DMS114 treated with DMSO at 0.1 percent for 48 hours (cell line): ENCODE measurements around the gene MLXIP.
"Not testable (repeated sequence)": the region's sequence is repeated elsewhere in the genome, so short reads cannot be mapped to it uniquely, and the experiment has no call there.

Source experiments
- DNase-seq: peaks from one replicate; lab custom pipeline; 2025; ENCODE audit not compliant: unreplicated experiment; lab: John Stamatoyannopoulos, UW

The MLXIP gene

GRCh38 chr12:122176473-122176872 is 97.9 kb downstream of the MLXIP start:
- not testable (repeated sequence) for DNase-seq

DNA sequence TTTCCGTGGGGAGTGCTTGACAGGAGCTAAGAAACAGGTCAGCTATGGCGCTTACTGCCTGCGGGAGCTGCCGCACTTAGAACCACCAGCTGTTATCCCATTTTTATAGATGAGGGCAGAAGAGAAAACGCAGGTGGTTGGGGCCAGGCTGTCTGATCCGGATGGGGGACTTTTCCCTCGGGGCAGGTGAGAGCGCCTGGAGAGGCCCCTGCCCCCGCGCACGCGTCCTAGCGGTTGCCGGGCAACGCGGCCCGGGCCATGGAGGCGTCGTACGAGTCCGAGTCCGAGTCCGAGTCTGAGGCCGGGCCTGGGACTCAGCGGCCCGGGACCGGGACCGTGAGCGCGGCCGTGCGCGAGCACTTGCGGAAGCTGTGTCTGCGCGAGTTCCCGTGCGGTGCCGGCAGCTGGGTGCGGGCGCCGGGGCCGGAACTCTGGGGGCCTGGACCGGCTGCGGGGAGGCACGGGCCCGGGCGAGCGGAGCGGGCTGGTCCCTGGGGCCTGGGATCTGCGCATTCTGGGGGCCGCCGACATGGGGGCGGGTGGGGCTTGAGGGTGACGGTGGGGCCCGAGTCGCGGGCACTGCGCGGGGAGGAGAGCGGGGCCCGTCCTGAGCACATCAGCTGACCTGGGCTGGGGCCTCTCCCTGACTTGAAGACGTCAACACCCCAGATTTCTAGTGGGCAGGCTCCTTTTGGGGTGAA is 104.5 kb downstream of the MLXIP start, which contains the start of gene LRRC43:
LRRC43 (plus strand) TSS at position 237 of the 701 bp plus-strand sequence; CDS start at position 259, 22 bp downstream.
- no peak for DNase-seq

DNA sequence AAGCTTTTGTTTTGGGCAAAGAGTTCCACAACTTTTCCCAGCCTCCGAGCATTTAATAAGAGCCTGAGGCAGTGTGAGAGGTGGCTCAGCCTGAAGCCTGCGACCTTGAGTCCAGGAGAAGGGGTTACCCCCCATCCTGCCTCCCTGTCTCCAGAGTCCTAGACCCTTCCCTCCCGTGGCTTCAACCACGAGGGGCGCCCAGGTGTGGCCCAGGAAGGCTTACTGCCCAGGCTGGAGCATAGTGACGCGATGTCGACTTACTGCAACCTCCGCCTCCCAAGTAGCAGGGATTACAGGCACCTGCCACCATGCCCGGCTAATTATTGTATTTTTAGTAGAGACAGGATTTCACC is 105.0 kb downstream of the MLXIP start:
- no peak for DNase-seq

GRCh38 chr12:122184517-122184916 is 106.0 kb downstream of the MLXIP start:
- DNase-seq = no peak

- DNase-seq = no peak
Measured at GRCh38 chr12:122185079-122185478, 106.5 kb downstream of the MLXIP start.

DNA sequence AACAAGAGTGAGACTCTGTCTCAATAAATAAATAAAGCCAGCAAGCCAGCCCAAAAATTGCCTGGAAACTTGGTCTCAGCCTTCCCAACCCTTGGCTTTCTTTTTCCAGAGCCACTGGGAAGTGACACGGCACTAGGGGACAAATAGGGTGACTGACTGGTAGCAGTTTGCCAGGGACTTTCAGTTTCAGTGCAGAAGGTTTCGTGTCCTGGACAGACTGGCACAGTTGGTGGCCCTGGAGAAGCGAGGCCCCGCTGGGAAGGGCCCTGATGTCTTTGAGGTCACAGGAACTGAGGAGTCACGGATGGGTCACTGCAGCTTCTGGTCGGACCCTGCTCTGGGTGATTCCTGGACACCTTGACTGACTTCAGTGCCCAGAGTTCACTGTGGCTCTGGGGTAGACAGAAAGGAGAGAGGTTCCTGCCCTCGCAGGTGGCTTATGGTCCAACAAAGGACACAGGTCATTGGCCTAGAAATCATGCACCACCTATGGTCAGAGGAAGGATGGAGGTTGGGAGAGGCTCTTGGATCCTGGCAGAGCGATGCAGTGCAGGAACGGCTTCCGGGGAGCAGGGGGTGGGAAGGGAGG is 107.0 kb downstream of the MLXIP start:
- DNase-seq = no peak

- DNase-seq = no peak
Measured at GRCh38 chr12:122187466-122187865, 108.9 kb downstream of the MLXIP start.

GRCh38 chr12:122189626-122190475 is 111.3 kb downstream of the MLXIP start:
- no peak for DNase-seq

- peak; percentile 27 for DNase-seq
Measured at GRCh38 chr12:122190842-122191668, 112.5 kb downstream of the MLXIP start.

GRCh38 chr12:122192441-122192840 is 113.9 kb downstream of the MLXIP start:
- no peak for DNase-seq

DNA sequence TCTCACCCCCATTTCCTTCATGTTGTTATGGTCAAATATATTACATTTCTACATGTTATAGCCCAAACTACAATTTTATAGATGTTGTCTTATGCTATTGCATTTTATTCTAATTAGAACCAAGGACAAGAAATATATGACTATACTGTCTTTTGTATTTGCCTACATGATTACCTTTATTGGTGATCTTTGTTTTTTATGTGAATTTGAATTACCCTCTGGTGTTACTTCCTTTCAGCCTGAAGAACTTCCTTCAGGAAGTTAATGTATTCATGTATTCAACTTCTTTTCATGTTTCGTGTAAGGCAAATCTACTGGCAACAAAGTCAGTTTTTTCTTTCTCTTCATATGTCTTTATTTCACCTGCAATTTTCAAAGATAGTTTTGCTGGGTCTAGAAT is 116.2 kb downstream of the MLXIP start:
- DNase-seq = no peak

DNA sequence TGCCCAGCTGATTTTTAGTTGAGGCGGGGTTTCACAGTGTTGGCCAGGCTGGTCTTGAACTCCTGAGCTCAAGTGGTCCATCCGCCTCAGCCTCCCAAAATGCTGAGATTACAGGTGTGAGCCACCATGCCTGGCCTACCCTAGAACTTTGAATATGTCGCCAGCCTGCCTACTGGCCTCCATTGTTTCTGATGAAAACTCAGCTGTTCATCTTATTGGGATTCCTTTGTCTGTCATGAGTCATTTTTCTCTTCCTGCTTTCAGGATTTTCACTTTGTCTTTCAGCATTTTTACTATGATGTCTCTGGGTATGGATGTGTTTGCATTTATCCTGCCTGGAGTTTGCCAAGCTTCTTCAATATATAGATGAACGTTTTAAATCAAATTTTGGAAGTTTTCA is 116.8 kb downstream of the MLXIP start:
- DNase-seq = no peak
